Measurements from ENCODE around the gene EDIL3. TPM values are rescaled to one million over a fixed set of nuclear protein-coding genes. Genes with fewer than 3 reads are reported as not detected.
"Not testable (repeated sequence)": the region's sequence is repeated elsewhere in the genome, so short reads cannot be mapped to it uniquely, and the experiment has no call there.

EDIL3 gene
- total RNA-seq, 1 experiment from 2014 or later = 17.6 TPM

DNA sequence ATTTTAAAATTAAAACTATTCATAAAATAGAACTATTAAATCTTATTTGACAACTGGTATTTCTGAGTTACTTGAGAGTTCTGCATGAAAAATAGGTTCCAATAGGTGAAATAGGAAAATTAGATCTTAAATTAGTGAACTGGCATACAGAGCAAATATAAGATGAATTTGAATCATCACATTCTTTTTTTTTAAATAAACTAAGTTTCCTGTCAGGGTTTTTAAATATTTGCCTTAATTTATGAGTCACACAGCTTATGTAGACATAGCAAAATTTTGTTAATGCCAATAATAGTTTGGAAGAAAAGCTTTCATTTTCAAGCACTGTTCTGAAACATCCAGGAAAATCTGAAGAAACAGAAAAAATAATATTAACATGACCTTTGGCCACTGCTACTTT lies 352.4 kb downstream of the EDIL3 start:
- Histone ChIP-seq H3K9me3 (ENCODE audit: control insufficient read depth, insufficient read depth, low read depth, low read length) (peaks cover 3% of the 10 kb centered on the region; the same call in 1 of the 2 replicates), H3K4me1 (ENCODE audit: control insufficient read depth, insufficient read depth, low read length) (no peaks in the 10 kb centered on the region), H3K36me3 (ENCODE audit: control insufficient read depth, insufficient read depth, low read length) (no peaks in the 10 kb centered on the region), H3K27me3 (ENCODE audit: control insufficient read depth, insufficient read depth, low read length) (no peaks in the 10 kb centered on the region), H3K27ac (ENCODE audit: low read length) (no peak overlapping the region), H3K4me3 (ENCODE audit: low read depth in 2 of 2, low read length in 2 of 2) (no peak overlapping the region)
- ChIA-PET CTCF (no interaction called here), POLR2A (no interaction called here)
- TF ChIP-seq, protein P1, sequence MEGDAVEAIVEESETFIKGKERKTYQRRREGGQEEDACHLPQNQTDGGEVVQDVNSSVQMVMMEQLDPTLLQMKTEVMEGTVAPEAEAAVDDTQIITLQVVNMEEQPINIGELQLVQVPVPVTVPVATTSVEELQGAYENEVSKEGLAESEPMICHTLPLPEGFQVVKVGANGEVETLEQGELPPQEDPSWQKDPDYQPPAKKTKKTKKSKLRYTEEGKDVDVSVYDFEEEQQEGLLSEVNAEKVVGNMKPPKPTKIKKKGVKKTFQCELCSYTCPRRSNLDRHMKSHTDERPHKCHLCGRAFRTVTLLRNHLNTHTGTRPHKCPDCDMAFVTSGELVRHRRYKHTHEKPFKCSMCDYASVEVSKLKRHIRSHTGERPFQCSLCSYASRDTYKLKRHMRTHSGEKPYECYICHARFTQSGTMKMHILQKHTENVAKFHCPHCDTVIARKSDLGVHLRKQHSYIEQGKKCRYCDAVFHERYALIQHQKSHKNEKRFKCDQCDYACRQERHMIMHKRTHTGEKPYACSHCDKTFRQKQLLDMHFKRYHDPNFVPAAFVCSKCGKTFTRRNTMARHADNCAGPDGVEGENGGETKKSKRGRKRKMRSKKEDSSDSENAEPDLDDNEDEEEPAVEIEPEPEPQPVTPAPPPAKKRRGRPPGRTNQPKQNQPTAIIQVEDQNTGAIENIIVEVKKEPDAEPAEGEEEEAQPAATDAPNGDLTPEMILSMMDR (IDR thresholded peaks at IDR 0.05) = no peak
- no TSS peak for BruUV-seq (replicated peaks)
- intact Hi-C loops (cut with micrococcal nuclease; ENCODE audit: unreplicated experiment) = no loop called here
- ATAC-seq (no peak), DNase-seq (ENCODE audit: low read depth, low spot score) (no peak)
- in situ Hi-C loops (cut with HindIII; ENCODE audit: low pct_unique_long_range_greater_than_20kb, low sequenced_read_pairs) = no loop called here

DNA sequence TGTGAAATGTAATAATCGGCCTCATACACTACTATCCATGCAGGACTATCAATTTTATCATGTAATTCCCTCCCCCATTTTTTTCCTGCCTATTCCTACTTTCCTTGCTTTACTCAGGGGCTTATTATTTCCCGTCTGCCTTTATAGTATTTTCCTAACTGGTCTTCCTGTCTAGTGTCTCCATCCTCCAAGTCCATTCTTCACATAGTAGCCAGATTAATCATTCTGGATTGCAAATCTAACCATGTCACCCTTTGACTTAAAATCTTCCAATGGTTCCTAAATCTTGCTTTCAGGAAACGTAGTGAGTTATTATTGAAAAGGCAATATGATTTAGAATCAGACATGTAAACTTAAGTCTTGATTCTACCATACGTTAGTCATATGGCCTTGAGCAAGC lies 356.6 kb downstream of the EDIL3 start:
- ChIA-PET POLR2A (no interaction called here), CTCF (no interaction called here)
- intact Hi-C loops (cut with micrococcal nuclease; ENCODE audit: unreplicated experiment) = no loop called here
- DNase-seq (ENCODE audit: low read depth, low spot score) (no peak), ATAC-seq (no peak)
- Histone ChIP-seq H3K27me3 (ENCODE audit: control insufficient read depth, insufficient read depth, low read length) (no peaks in the 10 kb centered on the region), H3K27ac (ENCODE audit: low read length) (no peak overlapping the region), H3K36me3 (ENCODE audit: control insufficient read depth, insufficient read depth, low read length) (no peaks in the 10 kb centered on the region), H3K4me3 (ENCODE audit: low read depth in 2 of 2, low read length in 2 of 2) (no peak overlapping the region), H3K4me1 (ENCODE audit: control insufficient read depth, insufficient read depth, low read length) (no peaks in the 10 kb centered on the region), H3K9me3 (ENCODE audit: control insufficient read depth, insufficient read depth, low read depth, low read length) (peaks cover 3% of the 10 kb centered on the region; the same call in 1 of the 2 replicates)
- BruUV-seq (replicated peaks) = no TSS peak
- TF ChIP-seq, protein P2, sequence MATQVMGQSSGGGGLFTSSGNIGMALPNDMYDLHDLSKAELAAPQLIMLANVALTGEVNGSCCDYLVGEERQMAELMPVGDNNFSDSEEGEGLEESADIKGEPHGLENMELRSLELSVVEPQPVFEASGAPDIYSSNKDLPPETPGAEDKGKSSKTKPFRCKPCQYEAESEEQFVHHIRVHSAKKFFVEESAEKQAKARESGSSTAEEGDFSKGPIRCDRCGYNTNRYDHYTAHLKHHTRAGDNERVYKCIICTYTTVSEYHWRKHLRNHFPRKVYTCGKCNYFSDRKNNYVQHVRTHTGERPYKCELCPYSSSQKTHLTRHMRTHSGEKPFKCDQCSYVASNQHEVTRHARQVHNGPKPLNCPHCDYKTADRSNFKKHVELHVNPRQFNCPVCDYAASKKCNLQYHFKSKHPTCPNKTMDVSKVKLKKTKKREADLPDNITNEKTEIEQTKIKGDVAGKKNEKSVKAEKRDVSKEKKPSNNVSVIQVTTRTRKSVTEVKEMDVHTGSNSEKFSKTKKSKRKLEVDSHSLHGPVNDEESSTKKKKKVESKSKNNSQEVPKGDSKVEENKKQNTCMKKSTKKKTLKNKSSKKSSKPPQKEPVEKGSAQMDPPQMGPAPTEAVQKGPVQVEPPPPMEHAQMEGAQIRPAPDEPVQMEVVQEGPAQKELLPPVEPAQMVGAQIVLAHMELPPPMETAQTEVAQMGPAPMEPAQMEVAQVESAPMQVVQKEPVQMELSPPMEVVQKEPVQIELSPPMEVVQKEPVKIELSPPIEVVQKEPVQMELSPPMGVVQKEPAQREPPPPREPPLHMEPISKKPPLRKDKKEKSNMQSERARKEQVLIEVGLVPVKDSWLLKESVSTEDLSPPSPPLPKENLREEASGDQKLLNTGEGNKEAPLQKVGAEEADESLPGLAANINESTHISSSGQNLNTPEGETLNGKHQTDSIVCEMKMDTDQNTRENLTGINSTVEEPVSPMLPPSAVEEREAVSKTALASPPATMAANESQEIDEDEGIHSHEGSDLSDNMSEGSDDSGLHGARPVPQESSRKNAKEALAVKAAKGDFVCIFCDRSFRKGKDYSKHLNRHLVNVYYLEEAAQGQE (IDR thresholded peaks at IDR 0.05; ENCODE audit: insufficient read depth in 1 of 2, low read depth in 2 of 2, low read length in 1 of 2) = no peak
- no peak for TF ChIP-seq TCF7L2 (IDR thresholded peaks at IDR 0.05; ENCODE audit: low read depth, low read length)
- TF ChIP-seq, protein P1 (IDR thresholded peaks at IDR 0.05) = no peak
- TF ChIP-seq POLR2AphosphoS5 (IDR thresholded peaks at IDR 0.05; ENCODE audit: low read depth, low read length) = no peak
- TF ChIP-seq SIN3A (IDR thresholded peaks at IDR 0.05; ENCODE audit: borderline replicate concordance, insufficient read depth, low read depth, low read length) = no peak
- in situ Hi-C loops (cut with HindIII; ENCODE audit: low pct_unique_long_range_greater_than_20kb, low sequenced_read_pairs) = no loop called here

DNA sequence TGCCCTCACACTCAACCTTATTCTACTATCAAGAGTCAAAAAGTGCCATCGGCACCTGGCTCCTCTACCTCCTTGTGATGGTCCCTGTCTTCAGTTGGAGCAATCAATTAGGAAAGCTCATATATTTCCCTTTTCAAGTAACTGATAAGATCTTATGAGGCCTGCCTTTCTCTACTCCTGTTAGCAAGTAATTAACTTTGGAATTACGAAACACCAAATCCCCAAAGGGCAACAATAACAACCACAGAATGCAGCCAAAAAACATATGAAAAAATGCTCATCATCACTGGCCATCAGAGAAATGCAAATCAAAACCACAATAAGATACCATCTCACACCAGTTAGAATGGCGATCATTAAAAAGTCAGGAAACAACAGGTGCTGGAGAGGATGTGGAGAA lies 366.2 kb downstream of the EDIL3 start:
- CTCF ChIA-PET; H3K27me3 ChIP-seq (ENCODE audit: control insufficient read depth, insufficient read depth, low read length); BruUV-seq (replicated peaks); DNase-seq (ENCODE audit: low read depth, low spot score); H3K4me3 ChIP-seq (ENCODE audit: low read depth in 2 of 2, low read length in 2 of 2); intact Hi-C loops (cut with micrococcal nuclease; ENCODE audit: unreplicated experiment); ATAC-seq; POLR2A ChIA-PET; H3K36me3 ChIP-seq (ENCODE audit: control insufficient read depth, insufficient read depth, low read length); in situ Hi-C loops (cut with HindIII; ENCODE audit: low pct_unique_long_range_greater_than_20kb, low sequenced_read_pairs); H3K4me1 ChIP-seq (ENCODE audit: control insufficient read depth, insufficient read depth, low read length); H3K27ac ChIP-seq (ENCODE audit: low read length); H3K9me3 ChIP-seq (ENCODE audit: control insufficient read depth, insufficient read depth, low read depth, low read length): not testable (repeated sequence)
